ENCODE results near the gene CSTPP1.

Gene CSTPP1

DNA sequence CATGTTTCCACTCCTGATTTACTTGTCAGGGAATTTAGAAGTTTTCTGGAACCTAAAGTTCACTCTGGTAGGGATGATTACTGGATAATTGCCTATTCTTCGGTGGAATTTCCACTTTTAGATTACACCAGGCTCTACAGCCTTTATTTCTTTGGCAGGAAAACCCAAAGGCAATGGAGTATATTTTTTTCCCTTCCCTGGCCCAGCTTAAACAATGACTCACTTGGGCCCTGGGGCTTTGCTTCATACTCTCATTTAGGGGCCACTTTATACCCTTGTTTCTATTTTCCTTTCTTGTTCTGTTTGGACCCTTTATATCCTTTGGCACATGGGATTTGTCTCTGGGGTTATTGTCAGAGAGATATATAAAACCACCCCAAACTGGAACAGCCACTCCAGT is 114.7 kb downstream of the CSTPP1 start:
- Mint-ChIP-seq H3K27ac (no peak overlapping the region), H3K27me3 (ENCODE audit: low read depth) (no peaks in the 10 kb centered on the region), H3K4me1 (peaks cover 14% of the 10 kb centered on the region), H3K9me3 (peaks cover 3% of the 10 kb centered on the region), H3K4me3 (no peak overlapping the region), H3K36me3 (ENCODE audit: low read depth) (peaks cover 25% of the 10 kb centered on the region)
- TF ChIP-seq, protein P1, sequence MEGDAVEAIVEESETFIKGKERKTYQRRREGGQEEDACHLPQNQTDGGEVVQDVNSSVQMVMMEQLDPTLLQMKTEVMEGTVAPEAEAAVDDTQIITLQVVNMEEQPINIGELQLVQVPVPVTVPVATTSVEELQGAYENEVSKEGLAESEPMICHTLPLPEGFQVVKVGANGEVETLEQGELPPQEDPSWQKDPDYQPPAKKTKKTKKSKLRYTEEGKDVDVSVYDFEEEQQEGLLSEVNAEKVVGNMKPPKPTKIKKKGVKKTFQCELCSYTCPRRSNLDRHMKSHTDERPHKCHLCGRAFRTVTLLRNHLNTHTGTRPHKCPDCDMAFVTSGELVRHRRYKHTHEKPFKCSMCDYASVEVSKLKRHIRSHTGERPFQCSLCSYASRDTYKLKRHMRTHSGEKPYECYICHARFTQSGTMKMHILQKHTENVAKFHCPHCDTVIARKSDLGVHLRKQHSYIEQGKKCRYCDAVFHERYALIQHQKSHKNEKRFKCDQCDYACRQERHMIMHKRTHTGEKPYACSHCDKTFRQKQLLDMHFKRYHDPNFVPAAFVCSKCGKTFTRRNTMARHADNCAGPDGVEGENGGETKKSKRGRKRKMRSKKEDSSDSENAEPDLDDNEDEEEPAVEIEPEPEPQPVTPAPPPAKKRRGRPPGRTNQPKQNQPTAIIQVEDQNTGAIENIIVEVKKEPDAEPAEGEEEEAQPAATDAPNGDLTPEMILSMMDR (IDR thresholded peaks at IDR 0.05; ENCODE audit: unreplicated experiment in 3 of 3): no peak

DNA sequence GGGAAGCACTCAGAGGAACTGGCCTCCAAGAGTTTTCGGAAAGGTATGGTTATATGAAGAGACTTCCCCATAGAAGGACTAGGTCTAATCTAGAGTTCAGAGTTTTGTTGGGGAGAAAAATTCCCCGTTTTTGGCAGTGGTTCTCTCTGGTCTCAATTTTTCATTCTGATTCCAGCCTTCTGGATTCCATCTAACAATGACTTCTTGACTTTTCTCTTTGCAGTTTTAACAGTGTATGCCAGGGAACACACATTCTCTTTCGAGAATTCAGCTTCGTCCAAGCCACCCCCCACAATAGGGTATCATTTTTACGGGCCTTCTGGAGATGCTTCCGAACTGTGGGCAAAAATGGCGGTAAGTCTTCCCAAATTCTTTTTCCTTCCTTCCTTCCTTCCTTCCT is 115.6 kb downstream of the CSTPP1 start:
- Mint-ChIP-seq H3K36me3 (ENCODE audit: low read depth) (peaks cover 29% of the 10 kb centered on the region), H3K27ac (no peak overlapping the region), H3K4me3 (no peak overlapping the region), H3K27me3 (ENCODE audit: low read depth) (no peaks in the 10 kb centered on the region), H3K4me1 (peaks cover 19% of the 10 kb centered on the region), H3K9me3 (peaks cover 5% of the 10 kb centered on the region)
- TF ChIP-seq, protein P1 (IDR thresholded peaks at IDR 0.05; ENCODE audit: unreplicated experiment in 3 of 3): no peak

DNA sequence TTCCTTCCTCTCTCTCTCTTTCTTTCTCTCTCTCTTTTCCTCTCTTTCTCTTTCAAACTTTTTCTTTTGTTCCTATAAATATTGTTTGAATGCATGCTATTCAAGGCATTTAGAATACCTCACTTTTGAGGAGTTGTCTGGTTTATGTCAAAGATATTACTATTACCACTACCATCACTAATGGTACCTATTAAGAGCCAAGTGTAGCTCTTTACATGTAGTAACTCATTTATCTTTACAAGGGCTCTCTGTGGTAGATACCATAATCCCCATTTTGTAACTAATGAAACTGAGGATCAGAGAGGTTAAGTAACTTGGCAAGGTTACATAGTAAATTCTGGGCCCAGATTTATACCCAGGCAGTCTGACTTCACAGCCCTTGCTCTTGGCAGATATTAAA is 116.0 kb downstream of the CSTPP1 start:
- H3K36me3 Mint-ChIP-seq (ENCODE audit: low read depth): peaks cover 33% of the 10 kb centered on the region
- no peak overlapping the region for H3K4me3 Mint-ChIP-seq
- H3K27ac Mint-ChIP-seq: no peak overlapping the region
- peaks cover 19% of the 10 kb centered on the region for H3K4me1 Mint-ChIP-seq
- no peaks in the 10 kb centered on the region for H3K27me3 Mint-ChIP-seq (ENCODE audit: low read depth)
- peaks cover 9% of the 10 kb centered on the region for H3K9me3 Mint-ChIP-seq
- TF ChIP-seq, protein P1 (IDR thresholded peaks at IDR 0.05; ENCODE audit: unreplicated experiment in 3 of 3): no peak

DNA sequence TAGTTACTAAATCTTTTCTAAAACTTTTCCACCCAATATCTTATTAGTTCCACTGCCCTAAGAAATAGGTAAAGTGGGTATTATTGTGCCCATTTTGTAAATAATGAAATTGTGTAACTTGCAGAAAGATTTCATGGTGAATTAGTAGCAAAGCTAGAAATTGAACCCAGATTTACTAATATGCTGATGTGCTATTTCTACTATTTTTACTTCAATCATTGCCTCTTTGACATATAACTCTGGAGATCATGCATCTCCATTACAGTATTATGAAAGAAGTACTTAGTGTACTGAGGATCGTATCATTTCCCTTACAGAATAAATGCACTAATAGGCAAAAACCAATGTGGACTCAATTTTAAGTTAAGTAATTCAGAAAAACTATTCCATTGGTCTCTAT is 119.0 kb downstream of the CSTPP1 start:
- H3K27me3 Mint-ChIP-seq (ENCODE audit: low read depth): no peaks in the 10 kb centered on the region
- no peak overlapping the region for H3K4me3 Mint-ChIP-seq
- H3K9me3 Mint-ChIP-seq: peaks cover 12% of the 10 kb centered on the region
- peaks cover 53% of the 10 kb centered on the region for H3K36me3 Mint-ChIP-seq (ENCODE audit: low read depth)
- peak overlapping the region in 2 of 3 experiments; percentile 18 to 71 for H3K27ac Mint-ChIP-seq
- TF ChIP-seq, protein P1 (IDR thresholded peaks at IDR 0.05; ENCODE audit: unreplicated experiment in 3 of 3): no peak
- peaks cover 20% of the 10 kb centered on the region for H3K4me1 Mint-ChIP-seq

DNA sequence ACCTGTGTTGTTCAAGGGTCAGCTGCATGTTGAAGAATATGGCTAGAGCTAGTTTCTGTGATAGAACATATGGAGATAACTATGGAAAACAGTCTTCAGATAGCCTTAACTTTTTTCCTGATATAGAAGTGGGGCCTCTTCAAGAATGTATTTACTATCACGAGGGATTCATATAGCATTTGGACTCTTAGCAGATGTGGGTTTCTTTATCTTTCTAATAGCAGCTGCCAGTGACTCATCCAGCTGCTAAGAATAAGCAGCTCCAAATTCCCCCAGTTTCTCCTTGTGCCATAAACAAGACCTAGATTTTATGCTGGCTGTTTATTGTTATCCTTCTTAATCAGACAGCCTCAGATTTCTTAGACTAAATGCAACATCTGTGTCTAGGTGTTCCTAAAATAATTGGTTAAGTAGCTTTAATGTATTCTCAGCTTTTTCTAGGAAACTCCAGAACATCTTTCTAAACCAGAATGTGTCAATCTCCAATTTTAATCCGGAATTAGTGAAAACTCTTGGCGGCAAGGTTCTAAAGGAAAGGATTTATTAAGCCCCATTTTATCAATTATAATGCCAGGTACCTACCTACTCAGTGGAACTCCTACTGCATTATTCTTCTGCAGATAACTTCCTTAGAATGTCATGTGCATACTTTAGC is 119.8 kb downstream of the CSTPP1 start:
- Mint-ChIP-seq H3K27me3 (ENCODE audit: low read depth) (no peaks in the 10 kb centered on the region), H3K9me3 (peaks cover 12% of the 10 kb centered on the region), H3K4me3 (no peak overlapping the region), H3K27ac (peak overlapping the region; percentile 18 to 72 (median 71)), H3K4me1 (peaks cover 25% of the 10 kb centered on the region), H3K36me3 (ENCODE audit: low read depth) (peaks cover 58% of the 10 kb centered on the region)
- TF ChIP-seq, protein P1 (IDR thresholded peaks at IDR 0.05; ENCODE audit: unreplicated experiment in 3 of 3): no peak

DNA sequence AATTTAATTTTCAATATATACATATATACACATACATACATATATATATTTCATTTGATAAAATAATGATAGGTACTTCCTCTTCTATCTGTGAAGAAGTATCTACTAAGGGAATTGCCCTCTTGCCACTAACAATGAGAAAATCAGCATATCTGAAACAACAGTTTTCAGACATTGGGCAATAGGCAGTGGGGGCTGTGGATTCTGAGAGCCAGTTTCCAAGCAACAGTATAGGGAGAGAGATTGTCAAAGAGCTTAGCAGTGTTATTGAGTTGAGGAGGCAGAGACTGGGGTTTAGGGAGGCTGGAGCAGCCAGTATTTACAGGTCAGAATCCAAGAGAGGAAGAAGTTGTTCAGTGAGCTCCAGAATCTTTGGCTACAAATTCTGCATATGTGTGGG is 120.8 kb downstream of the CSTPP1 start:
- Mint-ChIP-seq H3K4me1 (peaks cover 33% of the 10 kb centered on the region), H3K36me3 (ENCODE audit: low read depth) (peaks cover 57% of the 10 kb centered on the region), H3K9me3 (peaks cover 12% of the 10 kb centered on the region), H3K4me3 (no peak overlapping the region), H3K27me3 (ENCODE audit: low read depth) (no peaks in the 10 kb centered on the region), H3K27ac (peak overlapping the region in 1 of 3 experiments; percentile 4)
- TF ChIP-seq, protein P1 (IDR thresholded peaks at IDR 0.05; ENCODE audit: unreplicated experiment in 3 of 3): no peak
